Left kidney (tissue), 2 donors: Measurements from ENCODE around the gene RPL28. TPM values are rescaled to one million over a fixed set of nuclear protein-coding genes. Genes with fewer than 3 reads are reported as not detected.

Source experiments
- DNase-seq: peaks from one replicate; pipeline ENCODE4 v3.0.0-alpha.2; 2013
- polyA plus RNA-seq: library from polyadenylated mRNA; unstranded; fragments of 120-200 nt; gene quantifications from one replicate; pipeline ENCODE4 v1.2.1, GENCODE V29; 2013; ENCODE audit not compliant: insufficient read length

Gene RPL28
- polyA plus RNA-seq, 1 donor = 746 TPM

DNA sequence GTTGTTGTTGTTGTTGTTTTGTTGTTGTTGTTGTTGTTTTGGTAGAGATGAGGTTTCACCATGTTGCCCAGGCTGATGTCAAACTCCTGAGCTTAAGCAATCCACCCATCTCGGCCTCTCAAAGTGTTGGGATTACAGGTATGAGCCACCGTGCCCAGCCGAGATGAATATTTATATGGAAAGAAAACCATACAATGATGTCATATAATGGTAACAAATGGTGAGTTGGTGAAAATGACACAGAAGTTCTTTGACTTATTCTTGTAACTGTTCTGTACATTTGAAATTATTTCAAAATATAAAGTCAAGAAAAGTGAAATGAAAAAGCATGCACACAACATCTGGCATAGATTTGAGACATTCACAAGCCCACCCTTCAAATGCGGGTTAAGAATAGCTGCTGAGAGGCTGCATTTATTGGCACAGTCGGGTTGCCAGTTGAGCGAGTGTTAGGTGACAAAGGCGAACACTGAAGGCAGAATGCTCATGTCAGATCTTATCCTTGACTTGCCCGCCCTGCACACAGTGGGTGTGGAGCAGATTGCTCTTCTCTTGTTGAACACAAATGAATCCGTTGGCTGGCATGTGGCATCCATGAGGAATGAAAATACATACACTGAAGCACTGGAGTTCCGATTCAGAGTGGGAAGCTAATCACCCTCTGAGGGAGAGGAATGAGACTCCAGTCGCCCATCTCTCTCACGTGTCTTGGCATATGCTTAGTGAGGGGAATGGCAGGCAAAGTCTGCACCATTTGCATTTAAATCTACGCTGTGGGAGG lies 37.7 kb downstream of the RPL28 start:
- DNase-seq = no peak

DNA sequence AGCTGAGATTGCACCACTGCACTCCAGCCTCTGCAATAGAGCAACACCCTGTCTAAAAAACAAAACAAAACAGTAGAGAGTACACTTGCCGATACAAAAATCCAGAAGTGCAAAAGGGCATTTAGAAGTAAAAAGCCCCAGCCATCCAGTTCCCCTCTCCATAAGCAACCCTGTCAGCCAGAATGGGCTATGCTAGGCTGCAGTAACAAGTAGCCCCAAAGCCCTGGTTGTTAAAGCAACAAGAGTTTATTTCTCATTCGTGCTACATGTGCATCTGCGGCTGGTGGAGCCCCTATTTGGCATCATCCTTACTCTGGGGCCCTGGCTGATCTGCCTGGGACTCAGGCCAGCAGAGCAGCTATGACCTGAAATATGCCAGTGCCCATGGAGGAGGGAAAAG lies 38.8 kb downstream of the RPL28 start:
- DNase-seq = no peak

DNA sequence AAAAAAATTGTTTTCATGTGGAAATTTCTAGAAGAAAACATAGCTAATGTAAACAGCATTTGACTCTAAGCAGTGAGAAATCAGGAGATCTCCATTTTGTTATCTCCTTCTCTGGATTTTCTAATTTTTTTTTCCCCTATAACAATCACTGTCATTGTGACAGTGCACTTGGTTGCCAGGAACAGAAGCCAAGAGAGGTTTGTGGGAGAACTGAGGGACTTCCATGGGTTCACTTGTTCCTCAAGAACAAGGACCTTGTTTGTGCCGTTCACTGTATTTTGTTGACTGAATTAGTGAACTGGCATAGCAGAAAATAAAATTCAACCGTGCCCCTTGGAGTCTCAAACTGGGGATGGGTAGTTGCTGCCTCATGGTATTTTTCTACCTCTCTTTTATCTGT lies 40.3 kb downstream of the RPL28 start:
- DNase-seq = no peak

DNA sequence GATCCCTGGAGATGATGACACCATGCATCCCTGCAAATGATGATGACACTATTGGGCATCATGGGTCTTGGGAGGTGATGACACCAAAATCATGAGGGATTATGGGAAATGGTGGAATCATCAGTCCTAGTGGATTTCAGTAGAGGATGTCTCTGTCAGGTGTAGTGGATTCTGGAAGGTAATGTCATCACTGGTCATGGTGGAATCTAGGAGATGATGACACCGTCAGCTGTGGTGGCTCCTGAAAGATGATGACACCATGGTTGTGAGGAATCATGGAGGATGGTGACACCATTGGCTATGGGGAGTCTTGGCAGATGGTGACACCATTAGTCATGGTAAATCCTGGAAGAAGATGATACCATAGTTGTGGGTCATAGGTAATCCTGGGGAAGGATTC lies 45.5 kb downstream of the RPL28 start:
- DNase-seq = no peak

DNA sequence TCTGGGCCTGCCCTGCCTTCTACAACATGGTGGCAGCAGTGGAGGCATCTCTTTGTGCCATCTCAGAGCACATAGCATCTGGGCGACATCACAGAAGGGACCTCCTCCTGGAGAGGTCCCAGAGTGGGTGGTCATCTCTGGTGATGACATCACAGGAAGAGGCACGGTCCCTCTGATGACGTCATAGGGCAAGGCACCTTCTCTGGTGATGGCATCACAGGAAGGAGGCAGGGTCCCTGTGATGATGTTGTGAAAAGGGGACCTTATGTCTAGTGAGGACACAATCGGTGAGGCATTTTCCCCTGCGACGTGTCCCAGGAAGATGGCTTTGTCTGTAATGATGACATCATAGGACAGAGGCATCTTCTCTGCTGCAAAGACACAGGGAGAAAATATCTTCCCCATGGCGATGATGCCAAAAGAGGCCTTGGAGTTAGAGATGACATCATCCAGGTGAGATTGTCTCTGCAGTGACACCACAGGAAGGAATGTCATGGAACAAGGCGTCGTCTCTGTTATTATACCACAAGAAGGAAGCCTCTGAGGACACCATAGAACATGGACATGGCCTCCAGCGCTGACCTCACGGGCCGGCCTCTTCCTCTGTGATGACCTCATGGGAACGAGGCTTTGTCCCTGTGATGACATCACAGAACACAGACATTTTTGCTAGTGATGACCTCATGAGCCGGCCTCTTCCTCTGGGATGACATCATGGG lies 46.7 kb downstream of the RPL28 start:
- no peak for DNase-seq

DNA sequence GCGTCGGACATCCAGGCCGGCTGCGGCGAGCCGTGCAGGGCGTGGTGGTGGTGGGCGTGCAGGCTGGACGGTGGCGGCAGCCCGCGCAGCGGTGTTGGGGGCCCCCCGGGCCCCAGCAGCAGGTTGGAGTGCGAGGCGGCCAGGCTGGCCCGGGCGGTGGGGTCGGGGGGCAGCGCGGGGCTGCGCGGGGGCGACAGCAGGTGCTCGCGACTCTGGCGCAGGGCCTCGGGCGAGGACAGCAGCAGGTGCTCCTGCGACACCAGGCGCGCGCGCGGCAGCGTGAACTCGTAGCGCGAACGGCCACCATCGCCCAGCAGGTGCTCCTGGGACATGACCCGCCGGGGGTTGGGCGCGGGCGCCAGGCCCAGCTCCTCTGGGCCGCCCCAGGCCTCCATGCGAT lies 47.6 kb downstream of the RPL28 start:
- DNase-seq = no peak

DNA sequence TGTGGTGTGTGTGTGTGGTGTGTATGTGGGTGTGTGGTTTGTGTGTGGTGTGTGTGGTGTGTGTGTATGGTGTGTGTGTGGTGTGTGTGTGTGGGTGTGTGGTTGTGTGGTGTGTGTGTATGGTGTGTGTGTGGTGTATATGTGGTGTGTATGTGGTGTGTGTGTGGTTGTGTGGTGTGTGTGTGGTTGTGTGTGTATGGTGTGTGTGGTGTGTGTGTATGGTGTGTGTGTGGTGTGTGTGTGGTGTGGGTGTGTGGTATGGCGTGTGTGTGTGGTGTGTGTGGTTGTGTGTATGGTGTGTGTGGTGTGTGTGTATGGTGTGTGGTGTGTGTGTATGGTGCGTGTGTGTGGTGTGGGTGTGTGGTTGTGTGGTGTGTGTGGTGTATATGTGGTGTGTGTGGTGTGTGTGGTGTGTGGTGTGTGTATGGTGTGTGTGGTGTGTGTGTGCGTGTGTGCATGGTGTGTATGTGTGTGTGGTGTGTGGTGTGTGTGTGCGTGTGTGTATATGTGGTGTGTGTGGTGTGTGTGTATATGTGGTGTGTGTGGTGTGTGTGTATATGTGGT lies 48.7 kb downstream of the RPL28 start:
- no peak for DNase-seq

DNA sequence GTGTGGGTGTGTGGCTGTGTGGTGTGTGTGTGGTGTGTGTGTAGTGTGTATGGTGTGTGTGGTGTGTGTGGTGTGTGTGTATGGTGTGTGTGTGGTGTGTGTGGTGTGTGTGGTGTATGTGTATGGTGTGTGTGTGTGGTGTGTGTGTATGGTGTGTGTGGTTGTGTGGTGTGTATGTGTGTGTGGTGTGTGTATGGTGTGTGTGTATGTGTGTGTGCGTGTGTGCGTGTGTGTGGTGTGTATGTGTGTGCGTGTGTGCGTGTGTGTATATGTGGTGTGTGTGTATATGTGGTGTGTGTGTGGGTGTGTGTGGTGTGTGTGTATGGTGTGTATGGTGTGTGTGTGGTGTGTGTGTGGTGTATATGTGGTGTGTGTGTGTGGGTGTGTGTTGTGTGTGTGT lies 49.3 kb downstream of the RPL28 start:
- DNase-seq = no peak

DNA sequence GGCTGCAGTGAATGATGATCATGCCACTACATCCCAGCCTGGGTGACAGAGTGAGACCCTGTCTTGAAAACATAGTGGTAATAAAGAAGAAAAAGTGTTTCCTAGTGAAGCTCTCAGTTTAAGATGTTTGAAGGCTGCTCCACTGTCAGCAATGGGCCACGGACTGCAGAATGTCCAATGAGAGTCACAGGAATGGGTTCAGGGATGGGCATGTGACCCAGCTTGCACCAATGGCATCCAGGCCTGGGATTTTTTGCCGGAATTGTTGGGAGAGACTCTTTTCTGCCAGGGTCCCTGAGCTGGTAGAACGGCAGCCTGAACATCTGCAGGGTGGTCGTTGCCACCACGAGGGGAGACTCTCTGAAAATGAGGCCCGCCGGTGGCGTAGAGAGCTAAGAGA lies 51.1 kb downstream of the RPL28 start:
- DNase-seq = no peak

DNA sequence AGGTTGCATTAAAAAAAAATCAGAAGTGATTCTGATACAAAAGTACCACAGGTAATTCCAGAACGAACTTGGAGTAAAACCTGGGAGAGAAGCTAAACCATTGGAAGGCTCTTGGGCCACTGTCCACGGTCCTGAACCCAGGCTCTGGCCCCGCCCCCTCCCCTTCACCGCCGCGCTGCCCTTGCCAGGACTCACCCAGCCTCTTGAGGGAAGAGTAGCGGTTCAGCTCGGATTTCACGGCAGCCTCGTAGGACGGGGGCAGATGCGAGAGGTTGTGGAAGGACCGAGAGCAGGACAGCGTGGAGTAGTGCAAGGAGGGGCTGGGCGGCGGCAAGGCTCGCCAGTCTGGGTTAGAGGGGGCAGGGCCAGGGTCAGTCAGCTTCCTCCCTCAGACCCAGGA lies 51.7 kb downstream of the RPL28 start:
- DNase-seq = peak; percentile 75

DNA sequence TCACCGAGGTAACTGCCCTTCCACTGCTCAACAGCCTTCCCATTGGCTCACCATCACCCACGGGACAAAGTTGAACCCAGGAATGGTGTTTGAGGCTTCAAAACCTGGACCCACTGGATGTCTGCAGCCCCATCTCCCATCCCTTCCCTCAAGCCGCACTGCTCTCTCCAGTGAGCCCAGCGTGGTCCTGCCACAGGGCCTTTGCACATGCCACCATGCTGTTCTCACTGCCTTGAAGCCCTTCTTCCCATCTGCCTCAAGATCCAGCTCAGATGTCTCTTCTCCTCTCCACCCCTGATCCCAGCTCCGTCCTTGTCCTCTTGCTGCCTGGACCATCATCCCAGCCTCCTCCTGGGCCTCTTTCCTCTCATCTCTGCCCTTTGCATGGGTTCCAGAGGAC lies 53.3 kb downstream of the RPL28 start:
- no peak for DNase-seq

DNA sequence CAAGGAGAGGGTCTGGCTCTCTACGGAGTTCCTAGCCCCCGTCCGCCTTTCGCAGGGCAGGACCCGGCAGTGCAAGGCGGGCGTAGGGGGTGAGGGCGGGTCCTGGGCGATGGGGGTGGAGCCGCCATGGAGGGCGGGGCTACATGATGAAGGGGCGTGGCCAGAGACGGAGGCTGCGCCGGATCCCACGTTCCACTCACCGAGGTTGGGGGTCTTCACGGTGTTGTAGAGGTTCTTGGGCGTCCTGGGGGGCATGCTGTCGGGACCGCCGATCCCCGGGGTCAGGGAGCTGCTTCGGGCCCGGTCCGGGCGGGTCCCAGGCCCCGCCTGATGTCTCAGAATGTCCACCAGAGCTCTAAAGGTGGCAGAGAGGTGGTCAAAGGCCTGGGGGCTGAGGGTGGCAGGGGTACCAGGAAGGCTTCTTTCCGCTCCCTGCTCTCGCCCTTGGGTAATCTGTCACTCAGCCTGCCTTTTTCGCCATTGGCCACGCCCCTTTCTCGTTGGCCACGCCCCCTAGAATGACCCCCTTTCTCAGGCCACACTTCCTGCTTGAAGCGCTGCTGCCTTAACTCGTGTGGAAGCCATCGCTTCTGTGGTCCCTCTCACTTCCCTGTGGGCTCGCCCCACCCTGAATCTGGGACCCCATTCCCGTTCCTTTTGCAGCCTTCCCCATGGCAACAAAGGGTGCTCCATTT lies 54.8 kb downstream of the RPL28 start:
- no peak for DNase-seq

DNA sequence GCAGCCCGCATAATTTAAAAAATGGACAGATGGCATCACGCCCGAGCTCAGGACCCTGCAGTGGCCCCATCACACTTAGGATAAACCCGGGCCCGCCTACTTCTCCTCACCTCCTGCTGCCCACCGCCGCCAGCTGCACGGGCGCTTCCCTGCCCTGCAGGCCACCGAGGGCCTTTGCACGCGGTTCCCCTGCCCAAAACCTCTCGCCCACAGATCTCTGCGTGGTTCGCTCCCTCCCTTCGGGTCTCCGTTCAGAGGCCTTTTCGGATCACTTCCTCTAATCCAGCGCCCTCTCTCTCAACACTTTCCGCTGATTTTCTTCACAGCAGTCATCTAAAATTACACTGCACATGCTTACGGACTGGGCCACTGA lies 55.6 kb downstream of the RPL28 start:
- no peak for DNase-seq

DNA sequence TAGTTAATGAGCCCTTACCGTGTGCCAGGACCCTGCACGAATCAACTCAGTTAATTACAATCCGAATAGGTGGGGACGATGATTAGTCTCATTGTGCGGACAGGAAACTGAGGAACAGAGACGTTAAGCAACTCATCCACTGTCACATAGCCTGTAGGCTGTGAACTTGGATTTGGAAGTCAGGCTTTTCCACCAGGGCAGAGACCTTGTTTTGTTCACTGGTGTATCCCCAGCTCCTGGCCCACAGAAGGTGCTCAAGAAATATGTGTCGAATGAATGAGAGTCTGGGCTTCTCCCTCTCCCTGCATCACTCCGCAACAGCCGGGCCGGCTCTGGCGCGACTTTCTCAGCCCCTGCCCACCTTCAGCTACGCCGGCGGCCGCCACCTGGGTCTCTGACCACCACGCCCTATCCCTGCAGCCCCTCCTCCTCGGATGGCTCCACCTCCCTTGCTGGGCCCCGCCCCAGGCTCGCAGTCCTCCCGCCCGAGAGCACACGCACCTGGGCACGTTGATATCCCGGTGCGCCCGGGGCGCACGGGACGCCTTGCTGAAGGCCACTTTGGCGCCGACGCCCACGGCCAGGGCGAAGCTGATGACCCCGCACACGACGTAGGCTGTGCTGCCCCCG lies 56.1 kb downstream of the RPL28 start:
- no peak for DNase-seq

DNA sequence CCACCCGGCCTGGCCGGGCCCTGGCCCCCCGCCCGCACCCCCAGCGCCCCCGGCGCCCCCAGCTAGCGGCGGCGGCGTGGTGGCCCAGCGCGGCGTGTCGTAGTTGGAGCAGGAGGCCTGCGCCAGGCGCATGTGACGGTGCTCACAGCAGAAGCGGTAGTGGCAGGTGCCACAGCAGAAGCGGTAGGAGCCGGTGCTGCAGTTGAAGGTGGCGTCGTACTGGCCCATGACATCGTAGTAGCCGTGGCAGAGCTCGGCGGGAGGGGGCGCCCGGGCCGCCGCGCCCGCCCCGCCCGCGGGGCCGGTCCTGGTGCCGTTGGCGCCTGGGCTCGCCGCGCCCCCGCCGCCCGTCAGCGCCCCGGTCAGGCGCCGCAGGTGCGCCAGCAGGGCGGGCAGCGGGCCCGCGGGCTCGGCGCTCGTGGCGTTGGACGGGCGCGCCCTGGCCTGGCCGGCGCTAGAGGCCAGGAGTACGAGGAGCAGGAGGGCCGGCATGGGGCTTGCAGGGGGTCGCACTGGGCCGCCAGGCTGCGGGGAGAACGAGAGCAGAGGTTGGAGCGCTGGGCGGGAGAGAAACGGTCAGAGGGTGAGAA lies 56.7 kb downstream of the RPL28 start:
- no peak for DNase-seq

DNA sequence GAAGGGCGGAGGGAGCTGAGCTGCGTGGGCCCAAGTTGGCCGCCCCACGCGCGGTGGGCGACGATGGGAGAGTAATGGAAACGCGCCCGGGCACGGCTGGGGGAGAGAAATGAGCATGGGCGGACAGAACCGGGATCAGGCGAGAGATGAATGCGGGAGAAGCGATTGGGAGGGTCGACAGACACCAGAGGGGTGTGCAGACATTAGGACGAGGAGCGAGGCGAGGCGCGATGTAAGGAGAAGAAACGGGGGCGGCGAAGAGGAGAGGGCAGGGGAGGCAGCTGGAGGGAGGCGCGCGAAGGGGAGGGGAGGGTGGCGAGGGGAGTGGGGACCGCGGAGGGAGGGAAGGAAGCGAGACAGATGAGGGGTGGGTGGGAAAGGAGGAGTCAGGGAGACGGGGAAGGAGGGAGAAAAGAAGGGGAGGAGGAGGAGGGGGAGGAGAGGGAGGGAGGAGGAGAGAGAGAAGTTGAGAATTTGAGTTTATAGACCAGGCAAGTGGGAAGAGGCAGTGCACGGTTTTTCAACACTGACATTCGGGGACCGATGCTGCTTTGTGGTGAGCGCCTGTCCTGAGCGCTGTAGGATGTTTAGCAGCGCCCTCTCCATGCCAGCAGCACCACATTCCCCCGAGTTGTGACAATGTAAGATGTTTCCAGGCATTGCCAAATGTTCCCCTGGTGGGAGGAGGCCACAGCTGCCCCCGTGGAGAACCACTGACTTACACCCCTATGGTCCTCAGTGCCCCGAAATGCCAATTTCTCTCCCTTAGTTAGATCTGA lies 57.5 kb downstream of the RPL28 start, which contains the start of gene SHISA7:
Gene SHISA7 (minus strand): TSS at position 256 of the 779 bp plus-strand sequence. CDS start 437 bp downstream, outside the sequence.
- no peak for DNase-seq

DNA sequence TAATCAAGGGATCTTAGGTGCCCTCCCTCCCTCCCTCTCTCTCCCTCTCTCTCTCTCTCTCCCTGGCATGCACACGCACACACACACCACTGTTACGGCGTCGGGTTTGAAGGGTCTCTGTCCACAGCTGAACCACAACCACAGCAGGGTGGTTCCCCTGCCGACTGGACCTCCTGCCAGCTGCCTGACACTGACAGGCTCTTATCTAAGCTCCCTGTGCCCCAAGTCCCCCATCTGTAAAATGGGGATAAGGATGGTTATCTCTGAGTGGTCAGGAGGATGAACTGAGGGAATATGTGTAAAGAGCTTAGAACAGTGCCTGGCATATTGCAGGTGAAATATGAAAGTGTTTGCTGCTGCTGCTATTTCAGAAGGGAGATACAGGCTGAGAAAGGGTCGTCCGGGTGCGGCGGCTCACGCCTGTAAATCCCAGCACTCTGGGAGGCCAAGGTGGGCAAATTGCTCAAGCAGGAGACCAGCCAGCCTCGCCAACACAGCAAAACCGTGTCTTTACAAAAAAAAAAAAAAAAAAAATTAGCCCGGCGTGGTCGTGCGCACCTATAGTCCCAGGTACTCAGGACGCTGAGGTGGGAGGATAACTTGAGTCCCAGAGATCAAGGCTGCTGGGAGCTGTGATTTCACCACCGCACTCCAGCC lies 58.2 kb downstream of the RPL28 start:
- no peak for DNase-seq

DNA sequence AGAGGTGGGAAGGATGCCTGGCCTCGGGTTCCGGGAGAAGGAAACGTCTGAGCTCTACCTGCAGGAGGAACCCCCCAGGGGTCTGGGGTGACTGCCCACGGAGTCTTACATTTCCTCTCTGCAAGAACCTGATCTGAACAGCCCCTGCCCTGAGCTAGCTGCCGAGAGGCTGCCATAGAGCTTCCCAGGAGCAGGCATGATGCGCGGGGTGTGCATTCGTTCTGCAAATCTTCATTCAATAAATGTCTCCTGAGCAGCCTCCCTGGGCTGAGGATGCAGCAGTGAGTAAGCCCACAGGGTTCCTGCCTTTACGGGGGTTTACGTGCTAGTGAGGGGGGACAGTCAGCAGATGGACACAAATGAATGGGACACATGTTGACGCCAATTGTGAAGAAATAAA lies 58.9 kb downstream of the RPL28 start:
- no peak for DNase-seq

DNA sequence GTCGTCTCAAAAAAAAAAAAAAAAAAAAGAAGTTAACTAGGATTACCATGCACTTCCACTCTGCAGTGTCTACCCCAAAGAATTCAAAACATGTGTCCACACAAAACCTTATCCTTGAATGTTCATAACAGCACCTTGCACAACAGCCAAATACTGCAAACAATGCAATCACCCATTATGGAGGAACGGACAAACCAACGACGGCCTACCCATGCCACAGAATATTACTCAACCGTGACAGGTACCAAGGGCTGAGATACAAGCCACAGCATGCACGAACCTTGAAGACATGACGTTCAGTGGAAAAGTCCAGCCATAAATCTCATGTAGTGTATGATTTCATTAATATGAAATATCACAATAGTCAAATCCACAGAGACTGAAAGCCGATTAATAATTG lies 60.3 kb downstream of the RPL28 start:
- DNase-seq = no peak

DNA sequence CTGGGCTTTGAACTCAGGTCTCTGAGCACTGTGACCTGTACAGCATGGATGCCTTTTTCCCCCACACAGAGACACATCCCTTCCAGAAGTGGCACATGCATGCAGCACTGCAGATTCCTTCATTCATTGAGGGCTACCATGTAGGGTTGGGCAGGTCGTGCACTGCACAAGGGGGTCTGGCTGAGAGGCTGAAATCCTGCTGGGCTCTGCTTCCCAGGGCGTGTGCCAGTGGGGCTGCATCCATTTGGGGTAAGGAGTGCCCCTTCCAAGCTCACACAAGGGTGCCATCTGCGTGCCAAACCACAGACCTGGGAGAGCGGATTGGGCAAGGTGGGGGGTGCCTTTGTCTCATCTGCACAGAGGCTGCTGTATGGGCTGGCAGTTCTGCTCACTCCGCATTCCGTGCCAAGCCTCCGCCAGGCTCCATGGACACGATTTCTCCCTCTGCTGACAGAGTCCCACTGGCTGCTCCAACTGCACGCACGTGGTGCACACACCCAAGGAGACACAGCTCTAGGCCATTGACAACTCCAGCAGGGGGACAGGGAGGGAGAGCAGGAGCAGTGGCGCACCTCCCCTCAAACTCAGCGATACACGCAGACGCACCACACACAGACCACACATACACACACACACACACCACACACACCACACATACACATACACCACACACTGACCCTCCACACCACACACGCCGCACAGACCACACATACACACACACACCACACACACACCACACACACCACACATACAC lies 61.9 kb downstream of the RPL28 start:
- no peak for DNase-seq
